ENCODE results near the gene TNRC6C.
A peak's percentile ranks its signal among the peaks of the same experiment; 100 is the strongest.

Gene TNRC6C

DNA sequence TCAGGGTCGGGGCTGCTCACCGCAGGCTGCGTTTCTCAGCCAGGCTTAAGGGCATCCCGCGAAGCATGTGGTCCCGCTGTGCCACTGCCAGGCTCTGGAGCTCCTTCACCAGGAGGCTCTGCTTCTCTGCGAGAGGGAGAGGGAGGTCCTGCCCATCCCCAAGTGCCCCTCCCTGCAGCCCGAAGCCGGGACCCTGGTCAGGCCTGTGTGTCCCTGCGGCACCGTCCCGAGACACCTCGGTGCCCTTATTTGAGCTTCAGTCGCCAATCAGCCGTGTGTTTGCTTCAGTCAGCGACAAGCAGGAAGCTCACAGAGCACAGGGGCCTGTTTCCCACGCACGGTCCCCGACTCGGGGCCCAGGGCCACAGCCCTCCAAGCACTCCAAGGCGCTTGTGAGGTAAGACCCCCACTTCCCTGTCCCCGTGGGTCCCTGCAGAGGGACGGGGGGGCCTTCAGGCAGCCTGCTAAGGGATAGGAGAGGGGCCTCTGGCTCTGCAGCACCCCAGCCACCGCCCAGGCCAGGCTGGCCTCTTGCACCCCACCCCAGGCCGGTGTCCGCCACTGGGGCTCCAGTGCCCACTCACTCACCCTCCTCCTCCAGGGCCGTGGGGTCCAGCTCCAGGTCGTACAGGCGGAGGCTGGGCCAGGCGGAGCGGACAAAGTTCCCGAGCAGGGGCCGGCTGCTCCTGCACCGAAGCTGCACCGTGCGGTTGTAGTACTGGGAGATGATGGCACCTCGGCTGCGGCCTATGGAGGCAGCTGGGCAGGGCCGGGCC, 166.8 kb downstream of the TNRC6C start:
- no peak for DNase-seq (ENCODE audit: low spot score)

DNA sequence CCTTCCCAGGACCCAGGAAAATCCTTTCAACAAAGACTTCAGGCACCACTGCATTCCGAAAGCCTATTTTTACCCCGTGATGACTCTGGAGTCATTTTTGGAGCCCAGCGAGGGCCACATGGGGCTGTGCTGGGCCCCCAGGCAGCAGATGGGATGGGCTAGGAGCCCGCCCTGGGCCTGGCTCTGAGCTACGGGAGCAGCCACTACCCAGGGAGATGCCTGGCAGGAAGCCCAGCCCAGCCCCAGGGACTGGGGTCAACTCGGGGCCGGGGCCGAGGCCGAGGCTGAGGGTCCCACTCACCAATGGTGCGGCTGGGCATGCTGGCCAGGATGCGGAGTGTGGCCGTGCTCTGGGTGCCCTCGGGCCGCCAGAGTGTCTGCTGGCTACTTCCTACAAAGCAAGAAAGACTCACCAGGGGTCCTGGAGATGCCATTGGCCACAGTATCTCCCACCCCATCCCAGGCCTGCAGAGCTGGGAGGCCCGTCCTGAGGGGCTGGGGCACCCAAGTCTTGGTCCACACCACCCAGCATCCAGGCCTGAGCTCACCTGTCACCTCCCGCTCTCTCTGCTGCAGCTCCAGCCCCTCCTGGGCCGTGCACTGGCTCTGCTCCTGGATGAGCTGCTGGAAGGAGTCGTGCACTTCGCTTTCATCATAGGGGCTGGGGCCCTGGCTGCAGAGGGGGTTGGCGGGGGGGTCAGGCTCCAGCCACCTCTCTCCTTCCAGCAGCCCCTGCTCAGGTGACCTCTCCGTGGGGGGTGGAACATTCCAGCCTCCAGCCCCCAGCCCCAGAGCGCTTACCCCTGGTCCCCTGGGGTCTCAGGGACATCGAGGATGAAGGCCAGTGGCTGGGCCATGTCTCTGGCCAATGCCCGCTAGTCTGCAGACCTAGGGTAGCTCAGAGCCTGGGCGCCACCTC, 167.7 kb downstream of the TNRC6C start:
- no peak for DNase-seq (ENCODE audit: low spot score)

DNA sequence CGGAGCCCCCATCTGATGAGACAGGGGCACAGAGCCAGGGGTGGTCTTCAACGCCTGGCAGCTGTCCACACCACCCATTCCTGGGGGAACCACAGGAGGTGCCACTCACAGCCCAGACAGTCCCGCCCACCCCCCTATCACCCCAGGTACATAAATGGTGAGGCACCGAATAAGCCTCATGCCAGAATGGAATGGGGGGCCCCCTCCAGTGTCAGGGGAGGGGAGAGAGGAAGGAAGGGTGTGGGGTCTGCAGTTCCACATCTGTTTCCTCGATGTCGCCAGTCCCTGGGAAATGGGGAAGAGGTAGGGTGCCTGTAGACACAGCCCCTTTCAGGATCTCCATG, 168.4 kb downstream of the TNRC6C start:
- no peak for DNase-seq (ENCODE audit: low spot score)

DNA sequence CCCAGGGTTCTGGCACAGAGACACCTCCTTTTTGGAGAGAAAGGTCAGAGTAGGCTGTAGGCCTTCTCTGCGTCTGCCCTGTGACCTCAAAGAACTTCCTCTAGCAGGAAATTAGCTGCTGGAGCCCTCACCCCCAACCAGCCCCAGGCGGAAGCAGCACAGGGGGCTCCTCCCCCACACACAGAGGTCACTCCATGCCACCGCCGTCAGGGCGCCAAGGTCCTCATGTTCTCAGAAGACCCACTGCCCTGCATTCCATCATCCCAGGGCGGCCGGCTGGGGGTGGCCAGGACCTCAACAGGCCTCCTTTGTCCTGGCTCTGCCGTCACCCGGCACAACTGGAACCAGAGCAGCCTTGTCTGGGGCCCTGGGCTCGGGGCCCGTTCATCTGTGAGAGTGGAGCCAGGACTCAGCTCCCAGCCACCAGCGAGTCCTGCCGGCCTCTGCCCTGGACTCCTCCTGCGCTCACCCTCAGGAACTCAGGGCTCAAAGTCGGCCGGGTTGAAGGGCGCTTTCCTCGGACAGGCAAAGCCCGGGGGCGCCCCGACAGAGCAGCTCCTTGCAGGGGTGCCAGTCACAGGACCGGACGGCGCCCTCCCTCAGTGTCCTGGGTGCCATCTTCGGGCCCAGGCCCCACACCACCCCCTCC, 168.9 kb downstream of the TNRC6C start:
- DNase-seq (ENCODE audit: low spot score) = no peak

DNA sequence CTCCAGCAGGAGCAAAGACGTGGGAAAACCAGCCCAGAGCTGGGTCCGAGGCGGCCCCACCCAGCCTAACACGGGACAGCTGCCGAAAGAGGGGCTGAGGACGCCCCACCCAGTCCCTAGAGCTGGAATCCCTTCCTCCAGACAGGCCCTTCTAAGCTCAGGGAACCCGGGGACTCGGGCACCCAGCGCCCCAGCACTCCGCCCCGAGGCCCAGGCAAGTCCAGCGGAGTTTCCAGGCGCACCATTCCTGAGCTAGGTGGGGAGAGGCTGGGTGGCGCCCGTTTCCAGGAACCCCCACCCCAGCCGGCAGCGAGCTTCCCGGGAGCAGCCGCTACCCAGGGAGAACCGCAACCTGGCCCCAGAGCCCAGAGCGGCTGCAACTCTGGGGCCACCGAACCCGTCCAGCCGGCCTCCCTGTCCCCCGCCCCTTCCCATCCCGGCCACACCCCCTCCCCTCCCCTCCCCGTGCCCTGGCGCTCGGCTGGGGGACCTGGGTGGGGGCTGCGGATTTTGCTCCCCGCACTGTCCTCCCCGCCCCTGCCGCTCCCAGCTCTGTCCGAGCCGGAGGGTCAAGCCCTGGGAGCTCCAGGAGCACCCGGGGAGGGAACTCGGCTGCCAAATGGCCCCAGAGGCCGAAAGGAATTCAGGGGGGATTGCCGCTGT, 169.5 kb downstream of the TNRC6C start:
- no peak for DNase-seq (ENCODE audit: low spot score)

DNA sequence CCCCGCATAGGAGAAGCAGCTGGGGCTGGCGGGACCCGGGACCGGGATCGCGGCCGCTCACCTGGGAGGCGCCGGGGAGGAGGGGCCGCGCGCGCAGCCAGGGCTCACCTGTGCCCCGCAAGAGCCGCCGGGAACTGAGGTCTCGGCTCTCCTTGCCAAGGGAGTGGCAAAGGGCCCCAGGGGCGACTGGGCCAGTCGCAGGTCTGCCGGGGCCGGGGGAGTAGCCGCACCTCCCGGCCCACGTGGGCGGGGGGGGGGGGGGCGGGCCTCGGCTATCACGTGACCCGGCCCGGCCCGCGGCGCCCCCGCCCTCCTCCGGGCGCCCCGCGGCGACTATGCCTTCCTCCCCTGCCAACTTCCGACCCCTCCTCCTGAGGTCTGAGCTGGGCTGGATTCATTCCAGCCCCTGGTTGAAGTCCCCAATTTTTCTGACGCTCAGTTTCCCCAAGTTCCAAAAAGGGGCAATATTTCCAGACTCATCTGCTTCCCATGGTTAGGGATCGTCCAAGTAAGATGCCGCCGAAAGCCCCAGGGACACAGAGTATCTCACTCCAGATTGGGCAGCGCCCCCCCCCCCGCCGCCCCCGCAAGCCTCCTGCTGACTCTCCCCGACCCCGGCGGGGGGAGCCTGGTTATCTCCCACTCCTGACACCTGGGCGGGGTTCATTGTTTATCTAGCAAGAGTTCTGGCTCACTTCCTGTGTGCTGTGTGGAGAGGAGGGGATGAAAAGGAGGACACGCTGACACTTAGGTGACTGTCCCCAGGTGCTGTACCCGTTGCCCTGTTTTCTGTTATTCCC, 170.2 kb downstream of the TNRC6C start, which contains the start of gene TMC6:
Gene TMC6 (minus strand): TSS at position 205 of the 800 bp plus-strand sequence. CDS start 1,923 bp downstream, outside the sequence.
- no peak for DNase-seq (ENCODE audit: low spot score)

DNA sequence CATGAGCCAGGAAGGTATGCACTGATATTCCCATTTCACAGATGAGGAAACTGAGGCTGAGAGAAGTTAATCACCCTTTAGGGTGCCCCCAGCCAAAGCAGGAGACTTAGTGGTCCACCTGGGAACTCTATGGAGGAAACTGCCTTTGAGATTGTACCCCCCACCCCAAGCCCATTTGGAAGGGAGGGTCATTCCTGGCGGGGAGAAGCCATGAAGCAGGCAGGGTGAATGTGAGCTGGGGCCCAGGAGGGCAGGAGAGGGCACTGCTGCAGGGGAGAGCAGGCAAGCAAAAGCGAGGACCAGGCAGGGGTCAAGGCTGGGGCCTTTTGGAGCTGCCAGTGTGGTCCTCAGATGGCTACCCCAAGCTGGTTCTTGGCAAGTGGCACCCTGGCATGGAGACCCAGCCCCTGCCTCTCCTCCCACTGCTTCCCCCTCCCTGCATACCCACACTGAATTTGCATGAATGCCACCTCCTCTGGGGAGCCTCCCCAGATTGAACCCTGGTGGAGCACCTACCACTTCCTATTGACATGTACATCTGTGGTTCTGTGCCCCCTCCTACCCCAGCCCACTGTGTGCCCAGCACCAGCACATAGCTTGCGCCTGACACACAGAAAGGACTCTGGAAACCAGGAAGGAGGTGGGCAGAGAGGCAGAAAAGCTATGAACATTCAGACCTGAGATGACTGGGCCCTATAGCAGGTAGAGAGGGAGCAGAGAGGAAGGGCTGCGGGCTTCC, 171.0 kb downstream of the TNRC6C start:
- no peak for DNase-seq (ENCODE audit: low spot score)

DNA sequence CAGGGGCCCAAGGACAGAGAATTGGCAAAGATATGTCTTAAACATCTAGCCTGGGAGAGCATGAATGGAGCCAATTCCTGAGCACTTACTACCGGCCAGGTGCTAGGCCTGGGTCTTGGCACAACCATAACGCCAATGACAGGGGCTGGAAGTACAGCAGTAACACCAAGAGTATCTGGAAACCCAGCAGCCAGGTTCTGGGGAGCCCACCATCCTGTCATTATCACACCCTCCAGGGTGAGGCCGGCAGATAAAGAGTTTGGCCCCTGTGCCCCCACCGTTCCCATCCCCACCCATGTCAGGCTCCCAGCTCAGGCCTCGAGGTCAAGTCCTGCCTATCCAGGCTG, 171.6 kb downstream of the TNRC6C start:
- no peak for DNase-seq (ENCODE audit: low spot score)

DNA sequence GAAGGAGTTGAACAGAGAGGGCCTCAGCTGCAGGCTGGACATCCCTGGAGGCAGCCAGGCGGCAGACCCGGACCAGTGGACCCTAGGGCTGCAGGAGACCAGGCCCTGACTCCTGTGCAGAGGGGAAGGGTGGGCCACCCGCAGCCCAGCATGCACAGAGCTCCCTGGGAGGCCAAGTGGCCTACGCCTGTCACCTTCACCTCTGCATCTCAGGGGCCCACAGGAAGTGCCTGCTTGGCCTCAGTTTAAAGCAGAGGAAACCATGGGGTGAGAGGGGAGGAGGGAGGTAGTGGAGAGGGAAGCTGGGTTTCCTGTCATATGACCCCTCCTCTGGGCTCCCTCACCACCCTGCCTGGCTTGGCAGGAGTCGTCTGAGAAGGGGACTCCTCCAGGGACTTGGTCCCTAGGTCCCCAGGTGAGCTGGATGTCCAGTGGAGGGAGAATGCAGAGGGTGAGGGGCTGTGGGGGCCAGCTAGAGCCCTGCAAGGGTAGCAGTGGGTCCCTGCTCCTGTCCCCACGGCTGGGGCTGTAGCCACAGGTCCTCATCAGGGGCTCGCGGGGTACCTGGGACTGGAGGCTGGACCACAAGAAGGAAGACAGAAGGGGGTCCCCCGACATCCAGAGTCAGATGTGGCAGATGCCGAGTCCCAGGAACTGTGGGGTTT, 172.1 kb downstream of the TNRC6C start, which contains the start of gene TMC8:
Gene TMC8 (plus strand): TSS at position 335 of the 665 bp plus-strand sequence. CDS start 818 bp downstream, outside the sequence.
- DNase-seq (ENCODE audit: low spot score) = no peak

DNA sequence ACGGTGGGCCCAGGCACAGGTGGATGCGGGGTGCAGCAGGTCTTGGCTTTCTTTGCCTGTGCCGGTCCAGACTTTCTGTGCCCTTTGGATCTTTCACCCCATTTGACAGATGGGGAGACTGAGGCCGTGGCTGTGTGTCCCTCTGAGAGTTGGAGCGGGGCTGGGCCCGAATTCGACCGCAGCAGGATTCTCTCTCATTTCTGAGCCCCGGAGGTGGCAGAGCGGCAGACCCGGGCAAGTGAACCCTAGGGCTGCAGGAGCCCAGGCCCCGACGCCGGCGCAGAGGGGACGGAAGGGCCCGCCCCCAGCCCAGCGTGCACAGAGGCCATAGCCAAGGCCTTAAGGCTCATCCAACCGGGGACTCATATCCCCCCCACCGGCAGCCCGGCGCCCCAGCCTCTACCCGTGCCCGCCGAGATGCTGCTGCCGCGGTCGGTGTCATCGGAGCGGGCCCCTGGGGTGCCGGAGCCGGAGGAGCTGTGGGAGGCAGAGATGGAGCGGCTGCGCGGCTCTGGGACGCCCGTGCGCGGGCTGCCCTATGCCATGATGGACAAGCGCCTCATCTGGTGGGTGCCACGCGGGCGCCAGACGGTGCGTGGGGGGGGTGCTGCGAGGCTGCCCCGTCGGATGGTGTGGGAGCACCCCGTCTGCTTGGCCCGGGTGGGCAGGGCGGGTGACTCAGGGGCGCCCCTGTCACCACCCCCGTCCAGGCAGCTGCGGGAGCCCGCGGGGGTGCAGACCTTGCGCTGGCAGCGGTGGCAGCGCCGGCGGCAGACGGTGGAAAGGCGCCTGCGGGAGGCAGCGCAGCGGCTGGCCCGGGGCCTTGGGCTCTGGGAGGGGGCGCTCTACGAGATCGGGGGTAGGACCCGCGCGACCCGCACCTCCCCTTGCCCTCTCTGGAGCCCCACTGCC, 172.9 kb downstream of the TNRC6C start:
- DNase-seq (ENCODE audit: low spot score) = no peak

DNA sequence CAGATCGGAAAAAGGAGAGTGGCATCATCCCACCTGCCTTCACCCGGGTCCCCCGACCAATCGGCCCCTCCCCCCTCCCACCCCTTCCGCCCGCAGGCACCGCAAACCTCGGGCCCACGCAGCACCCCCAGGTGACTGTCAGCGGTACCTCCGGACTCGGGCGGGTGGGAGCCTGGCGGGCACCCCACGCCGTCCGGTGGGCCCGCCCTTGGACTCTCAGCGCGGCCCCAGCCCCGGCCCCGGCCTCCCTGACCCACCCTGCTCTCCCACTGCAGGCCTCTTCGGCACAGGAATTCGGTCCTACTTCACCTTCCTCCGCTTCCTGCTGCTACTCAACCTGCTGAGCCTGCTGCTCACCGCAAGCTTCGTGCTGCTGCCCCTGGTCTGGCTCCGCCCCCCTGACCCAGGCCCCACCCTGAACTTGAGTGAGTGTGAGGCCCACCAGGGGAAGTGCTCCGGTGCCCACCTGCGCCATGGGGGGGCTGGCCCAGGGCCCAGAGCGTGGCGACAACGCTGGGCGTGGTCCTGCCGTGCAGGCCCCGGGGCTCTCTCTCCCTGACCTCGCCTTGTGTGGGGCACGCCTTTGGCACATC, 173.7 kb downstream of the TNRC6C start:
- no peak for DNase-seq (ENCODE audit: low spot score)

DNA sequence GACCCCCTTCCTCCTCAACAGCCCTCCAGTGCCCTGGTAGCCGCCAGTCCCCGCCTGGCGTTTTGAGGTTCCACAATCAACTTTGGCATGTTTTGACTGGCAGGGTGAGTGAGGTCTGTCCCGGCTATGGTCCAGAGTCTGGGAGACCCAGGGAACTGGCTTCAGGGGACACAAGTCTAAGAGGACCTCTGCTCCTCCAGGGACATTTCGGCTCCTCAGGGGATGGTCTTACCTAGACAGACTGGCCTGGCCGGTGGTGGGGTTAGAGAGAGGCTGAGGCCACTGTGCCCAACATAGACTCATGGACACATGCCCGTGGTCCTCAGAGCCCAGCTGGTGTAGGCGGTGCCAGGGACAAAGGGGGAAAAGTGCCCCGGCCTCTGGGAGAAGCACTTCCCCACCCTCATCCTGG, 174.3 kb downstream of the TNRC6C start:
- no peak for DNase-seq (ENCODE audit: low spot score)

DNA sequence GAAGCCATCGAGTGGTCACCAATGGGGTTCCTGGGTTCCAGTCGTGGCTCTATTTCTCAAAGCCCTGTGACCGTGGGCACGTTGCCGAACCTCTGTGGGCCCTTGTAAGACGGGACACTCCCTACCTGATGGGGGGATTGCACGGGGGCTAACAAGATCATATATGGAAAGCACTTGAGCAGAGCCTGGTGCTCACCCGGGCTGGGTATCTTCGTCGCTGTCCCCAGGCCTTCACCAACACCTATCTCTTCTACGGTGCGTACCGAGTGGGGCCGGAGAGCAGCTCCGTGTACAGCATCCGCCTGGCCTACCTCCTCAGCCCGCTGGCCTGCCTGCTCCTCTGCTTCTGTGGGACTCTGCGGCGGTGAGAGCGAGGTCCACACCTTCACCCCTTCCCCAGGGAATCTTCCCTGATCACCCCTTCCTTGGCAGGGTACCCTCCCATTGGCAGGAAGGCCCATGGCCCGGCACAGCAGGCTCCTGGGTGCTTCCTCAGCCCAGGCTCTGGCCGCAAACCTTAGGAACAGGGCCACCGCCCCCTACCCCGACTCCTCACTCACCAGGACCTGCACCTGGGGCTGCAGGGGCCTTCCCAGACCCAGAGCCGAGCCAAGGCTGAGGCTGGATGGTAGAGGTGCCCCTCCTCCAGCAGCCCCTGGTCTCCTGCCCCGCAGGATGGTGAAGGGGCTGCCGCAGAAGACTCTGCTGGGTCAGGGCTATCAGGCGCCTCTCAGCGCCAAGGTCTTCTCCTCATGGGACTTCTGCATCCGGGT, 174.9 kb downstream of the TNRC6C start:
- DNase-seq (ENCODE audit: low spot score) = no peak

DNA sequence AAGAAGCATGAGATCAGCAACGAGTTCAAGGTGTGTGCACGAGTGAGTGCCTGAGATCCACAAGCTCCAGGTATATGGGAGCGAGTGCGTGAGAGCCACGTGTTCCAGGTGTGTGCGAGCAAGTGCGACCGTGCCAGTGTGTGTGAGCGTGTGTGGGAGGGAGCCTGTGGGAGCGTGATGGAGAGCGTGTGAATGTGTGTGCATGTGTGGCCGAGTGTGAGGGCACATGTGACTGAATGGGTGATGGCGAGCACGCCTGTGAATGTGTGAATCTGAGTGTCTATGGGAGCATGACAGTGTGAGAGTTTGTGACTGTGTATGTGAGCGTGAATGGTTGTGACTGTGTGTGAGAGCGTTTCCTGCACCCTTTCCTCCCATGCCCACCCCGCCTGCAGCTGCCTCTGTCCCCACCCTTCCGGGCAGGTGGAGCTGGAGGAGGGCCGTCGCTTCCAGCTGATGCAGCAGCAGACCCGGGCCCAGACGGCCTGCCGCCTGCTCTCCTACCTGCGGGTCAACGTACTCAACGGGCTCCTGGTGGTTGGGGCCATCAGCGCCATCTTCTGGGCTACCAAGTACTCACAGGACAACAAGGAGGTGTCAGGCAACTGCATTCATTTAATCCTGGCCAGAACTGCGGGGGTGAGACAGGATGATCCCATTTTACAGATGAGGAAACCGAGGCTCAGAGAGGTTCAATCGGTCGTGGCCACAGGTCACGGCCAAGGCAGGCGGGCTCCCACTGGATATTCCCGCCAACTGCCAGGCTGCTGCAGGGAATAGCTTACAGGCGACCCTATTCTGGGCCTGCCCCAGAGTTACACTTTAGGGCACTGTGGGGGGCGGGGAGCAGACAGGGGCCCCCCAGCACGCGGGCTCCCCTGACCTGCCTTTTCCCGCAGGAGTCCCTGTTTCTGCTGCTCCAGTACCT, 175.7 kb downstream of the TNRC6C start:
- peak; percentile 68 for DNase-seq (ENCODE audit: low spot score)

DNA sequence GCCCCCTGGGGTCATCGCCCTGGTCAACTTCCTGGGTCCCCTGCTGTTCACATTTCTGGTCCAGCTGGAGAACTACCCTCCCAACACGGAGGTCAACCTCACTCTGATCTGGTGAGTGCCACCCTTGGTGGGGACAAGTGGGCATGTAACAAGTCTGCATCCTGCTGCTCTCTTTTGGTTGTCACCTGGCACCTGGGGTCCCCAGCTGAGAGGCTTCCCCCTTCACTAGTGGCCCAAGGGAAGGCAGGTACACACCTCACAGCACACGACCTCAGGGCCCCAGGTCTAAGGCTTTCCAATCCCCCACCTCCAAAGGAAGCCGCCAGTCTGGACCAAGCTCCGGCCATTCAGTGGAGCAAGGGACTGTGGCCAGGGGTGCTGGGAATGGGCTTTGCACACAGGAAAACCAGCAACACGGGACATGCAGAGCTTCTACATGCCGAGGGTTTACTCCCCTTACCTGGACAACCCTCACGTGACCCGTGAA, 176.4 kb downstream of the TNRC6C start:
- DNase-seq (ENCODE audit: low spot score) = no peak

DNA sequence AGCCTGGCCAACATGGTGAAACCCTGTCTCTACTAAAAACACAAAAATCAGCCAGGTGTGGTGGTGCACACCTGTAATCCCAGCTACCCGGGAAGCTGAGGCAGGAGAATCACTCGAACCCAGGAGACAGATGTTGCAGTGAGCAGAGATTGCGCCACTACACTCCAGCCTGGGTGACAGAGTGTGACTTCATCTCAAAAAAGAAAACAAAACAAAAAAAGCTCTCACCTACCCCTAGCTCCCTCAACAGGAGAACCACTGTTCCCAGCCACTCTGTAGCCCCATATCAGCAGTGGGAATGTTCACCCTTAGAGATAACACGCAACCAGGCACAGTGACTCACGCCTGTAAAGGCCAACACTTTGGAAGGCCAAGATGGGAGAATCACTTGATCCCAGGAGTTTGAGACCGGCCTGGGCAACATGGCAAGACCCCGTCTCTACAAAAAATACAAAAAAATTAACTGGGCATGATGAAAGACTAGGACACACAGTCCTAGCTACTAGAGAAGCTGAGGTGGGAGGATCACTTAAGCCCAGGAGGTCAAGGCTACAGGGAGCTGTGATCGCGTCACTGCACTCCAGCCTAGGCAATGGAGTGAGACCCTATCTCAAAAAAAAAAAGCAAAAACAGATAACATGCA, 177.5 kb downstream of the TNRC6C start:
- DNase-seq (ENCODE audit: low spot score) = no peak

Data from cerebellar cortex (tissue), 1 donor.